Stimulated activated memory B cell treated with anti-CD40 and anti-IgM and Interleukin-4, amounts not matched to agents 10 μg/mL and 1 μg/mL and 100 μg/mL, for 72 hours (primary cell): ENCODE results near the gene POLR2I.

Experiments
- ATAC-seq: fragments of 150-1000 bp; cut with Tn5 transposase; 2 replicates; pipeline ENCODE4 v1.10.0; 2021
- H3K27ac Mint-ChIP-seq: one replicate; pipeline ENCODE4 v1.8.0; 2022; ENCODE audit warnings: mild to moderate bottlenecking, mixed read lengths
- H3K27me3 Mint-ChIP-seq: one replicate; pipeline ENCODE4 v1.8.0; 2022; ENCODE audit warnings: mixed read lengths
- H3K36me3 Mint-ChIP-seq: one replicate; pipeline ENCODE4 v1.8.0; 2022; ENCODE audit warnings: mixed read lengths
- H3K4me1 Mint-ChIP-seq: one replicate; pipeline ENCODE4 v1.8.0; 2022; ENCODE audit warnings: mixed read lengths
- H3K4me3 Mint-ChIP-seq: one replicate; pipeline ENCODE4 v1.8.0; 2022; ENCODE audit warnings: mild to moderate bottlenecking, moderate library complexity, mixed read lengths
- H3K9me3 Mint-ChIP-seq: one replicate; pipeline ENCODE4 v1.8.0; 2022; ENCODE audit warnings: mixed read lengths

The POLR2I gene

DNA sequence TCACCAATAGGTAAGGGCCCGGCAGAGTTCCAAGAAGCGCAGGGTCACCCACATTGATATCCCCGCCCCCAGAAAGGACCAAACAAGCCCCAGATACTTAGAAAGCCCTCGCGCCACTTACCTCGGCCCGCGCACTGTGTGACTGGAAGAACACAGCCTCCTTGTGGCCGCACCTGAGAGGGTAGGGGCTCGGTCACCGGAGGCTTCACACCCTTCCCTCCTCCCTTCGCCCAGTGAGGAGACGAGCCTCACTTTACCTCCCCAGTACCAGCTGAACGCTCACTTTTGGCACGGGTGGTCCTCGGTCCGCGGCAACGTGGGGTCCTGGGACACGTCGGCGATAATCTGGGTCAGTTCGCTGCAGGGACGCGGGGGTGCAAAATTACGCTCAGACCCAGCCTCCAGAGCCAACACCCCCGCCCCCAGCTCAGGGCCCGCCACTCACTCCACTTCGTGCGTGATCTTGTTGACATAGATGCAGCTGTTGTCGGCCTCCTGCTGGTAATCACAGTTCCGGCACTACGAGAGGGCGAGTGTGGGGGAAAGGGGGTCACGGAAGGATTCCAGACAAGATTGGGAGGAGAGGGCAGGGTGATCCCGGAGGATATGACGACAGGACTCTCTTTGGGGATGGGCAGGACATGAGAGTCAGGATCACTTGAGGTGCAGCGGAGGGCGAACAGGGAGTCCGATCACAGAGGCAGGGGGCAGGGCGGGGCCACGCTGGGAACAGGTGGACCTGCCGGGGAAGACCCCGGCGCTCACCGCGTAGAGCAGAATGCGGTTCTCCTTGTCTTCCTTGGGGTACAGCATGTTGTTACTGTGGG lies 568 bp downstream of the POLR2I start:
- ATAC-seq, result no peak
- H3K36me3 Mint-ChIP-seq, result peaks cover 46% of the 10 kb centered on the region
- no peaks in the 10 kb centered on the region for H3K27me3 Mint-ChIP-seq
- H3K4me1 Mint-ChIP-seq, result peaks cover 49% of the 10 kb centered on the region
- peak overlapping the region; percentile 92 for H3K4me3 Mint-ChIP-seq
- peak overlapping the region; percentile 93 for H3K27ac Mint-ChIP-seq
- H3K9me3 Mint-ChIP-seq, result no peaks in the 10 kb centered on the region

DNA sequence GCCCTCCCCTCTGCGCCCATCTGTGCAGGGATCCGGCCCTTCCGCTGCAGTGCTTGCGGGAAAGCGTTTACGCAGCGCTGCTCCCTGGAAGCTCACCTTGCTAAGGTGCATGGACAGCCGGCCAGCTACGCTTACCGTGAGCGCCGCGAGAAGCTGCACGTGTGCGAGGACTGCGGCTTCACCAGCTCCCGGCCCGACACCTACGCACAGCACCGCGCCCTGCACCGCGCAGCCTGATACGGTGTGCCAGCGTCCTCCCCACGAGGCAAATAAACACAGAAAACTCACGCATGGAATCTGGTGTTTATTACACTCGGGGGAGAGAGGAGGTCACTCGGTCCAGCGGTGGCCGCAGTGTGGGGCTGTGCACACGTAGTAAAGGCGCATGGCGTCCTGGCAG lies 1.2 kb downstream of the POLR2I start:
- H3K27me3 Mint-ChIP-seq, result no peaks in the 10 kb centered on the region
- peaks cover 43% of the 10 kb centered on the region for H3K36me3 Mint-ChIP-seq
- peak overlapping the region; percentile 93 for H3K27ac Mint-ChIP-seq
- H3K4me3 Mint-ChIP-seq, result peak overlapping the region; percentile 92
- no peaks in the 10 kb centered on the region for H3K9me3 Mint-ChIP-seq
- peaks cover 46% of the 10 kb centered on the region for H3K4me1 Mint-ChIP-seq
- no peak for ATAC-seq

DNA sequence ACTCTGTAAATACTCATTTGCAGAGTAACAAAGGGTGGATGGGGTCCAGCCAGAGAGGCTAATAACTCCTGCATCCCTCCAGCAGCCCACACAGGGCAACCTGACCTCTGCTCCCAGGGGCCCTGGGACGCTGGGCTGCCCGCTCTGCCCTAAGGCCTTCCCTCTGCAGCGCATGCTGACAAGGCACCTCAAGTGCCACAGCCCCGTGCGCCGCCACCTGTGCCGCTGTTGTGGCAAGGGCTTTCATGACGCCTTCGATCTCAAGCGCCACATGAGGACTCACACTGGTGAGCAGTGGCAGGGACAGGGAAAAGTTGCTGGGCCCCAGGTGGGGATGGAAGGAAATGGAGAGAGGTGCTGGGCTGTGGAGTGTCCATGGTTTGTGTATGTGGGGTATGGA lies 2.0 kb downstream of the POLR2I start:
- Mint-ChIP-seq H3K27ac (no peak overlapping the region), H3K36me3 (peaks cover 36% of the 10 kb centered on the region), H3K27me3 (no peaks in the 10 kb centered on the region), H3K4me1 (peaks cover 38% of the 10 kb centered on the region), H3K9me3 (no peaks in the 10 kb centered on the region), H3K4me3 (peak overlapping the region; percentile 47)
- ATAC-seq, result no peak

DNA sequence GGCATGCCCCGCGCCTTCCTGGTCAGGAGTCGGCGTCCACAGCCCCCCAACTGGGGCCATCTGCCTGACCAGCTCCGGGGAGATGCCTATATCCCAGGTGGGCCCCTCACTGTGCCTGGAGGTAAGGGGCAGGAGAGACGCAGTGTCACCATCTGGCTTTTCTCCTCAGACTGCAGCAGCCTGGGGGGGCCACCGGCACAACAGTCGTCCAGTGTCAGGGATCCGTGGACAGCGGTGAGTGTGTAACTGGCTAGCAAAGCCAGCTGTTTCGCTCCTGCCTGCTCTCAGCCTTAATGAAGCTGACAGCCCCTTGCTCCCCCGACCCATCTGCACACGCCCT lies 3.5 kb downstream of the POLR2I start:
- H3K4me3 Mint-ChIP-seq, result no peak overlapping the region
- no peak for ATAC-seq
- no peaks in the 10 kb centered on the region for H3K9me3 Mint-ChIP-seq
- peaks cover 25% of the 10 kb centered on the region for H3K4me1 Mint-ChIP-seq
- no peaks in the 10 kb centered on the region for H3K27me3 Mint-ChIP-seq
- H3K27ac Mint-ChIP-seq, result no peak overlapping the region
- peaks cover 27% of the 10 kb centered on the region for H3K36me3 Mint-ChIP-seq

DNA sequence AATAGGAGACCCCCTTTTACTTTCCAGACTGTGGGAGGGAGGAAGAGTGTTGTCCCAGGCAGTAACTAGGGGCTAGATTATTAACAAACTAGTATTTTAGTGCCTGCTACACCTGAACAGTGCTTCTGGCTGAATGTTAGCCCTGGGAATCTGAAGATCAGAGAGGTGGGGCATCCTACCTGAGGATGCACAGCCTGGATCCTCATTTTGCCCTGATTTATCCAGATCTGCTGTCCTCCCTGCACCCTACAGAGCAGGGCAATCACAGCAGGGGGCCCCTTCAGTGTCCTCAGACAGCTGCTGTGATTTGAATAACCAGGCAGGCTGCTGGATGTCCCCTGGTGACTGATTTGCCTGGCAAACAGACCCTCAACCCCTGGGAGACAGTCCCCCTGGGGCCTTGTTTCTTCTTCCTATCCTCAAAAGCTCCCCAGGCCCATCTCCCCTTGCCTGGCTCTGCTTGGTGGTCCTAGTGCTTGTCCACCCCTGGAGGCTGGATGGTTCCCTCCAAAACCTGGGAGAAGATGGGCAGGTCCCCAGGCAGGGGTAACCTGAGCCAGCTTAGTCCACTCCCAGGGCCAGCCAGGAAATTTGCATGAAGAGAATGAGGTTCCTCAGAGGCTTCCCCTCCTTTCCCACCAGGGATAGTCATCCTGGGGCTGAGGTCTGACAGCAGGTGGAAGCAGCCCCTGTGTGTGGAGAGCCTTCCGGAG lies 4.0 kb downstream of the POLR2I start, which contains the start of gene OVOL3:
TSS of gene OVOL3 (plus strand) at position 657 of the 713 bp plus-strand sequence. CDS start 60 bp downstream, outside the sequence.
- Mint-ChIP-seq H3K36me3 (peaks cover 24% of the 10 kb centered on the region), H3K27ac (no peak within 1 kb of the TSS), H3K9me3 (no peaks in the 10 kb centered on the region), H3K4me3 (no peak within 1 kb of the TSS), H3K4me1 (peaks cover 21% of the 10 kb centered on the region), H3K27me3 (no peaks in the 10 kb centered on the region)
- no peak for ATAC-seq

DNA sequence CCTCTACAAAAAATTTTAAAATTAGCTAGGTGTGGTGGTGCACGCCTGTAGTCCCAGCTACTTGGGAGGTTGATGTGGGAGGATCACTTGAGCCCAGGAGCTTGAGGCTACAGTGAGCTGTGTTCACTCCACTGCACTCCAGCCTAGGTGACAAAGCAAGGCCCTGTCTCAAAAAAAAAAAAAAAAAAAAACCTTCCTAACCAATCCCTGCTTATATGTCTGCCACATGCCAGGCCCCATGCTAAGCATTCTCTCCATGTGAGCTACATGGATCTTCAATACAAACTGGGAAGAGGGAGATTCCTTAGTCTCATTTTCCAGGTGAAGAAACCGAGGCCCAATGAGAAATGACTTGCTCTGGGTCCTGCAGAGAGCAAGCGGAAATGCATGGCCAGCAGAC lies 6.0 kb downstream of the POLR2I start:
- Mint-ChIP-seq H3K27me3 (no peaks in the 10 kb centered on the region), H3K4me3 (no peak overlapping the region), H3K27ac (no peak overlapping the region), H3K9me3 (no peaks in the 10 kb centered on the region), H3K36me3 (peaks cover 19% of the 10 kb centered on the region), H3K4me1 (peaks cover 12% of the 10 kb centered on the region)
- ATAC-seq, result no peak

DNA sequence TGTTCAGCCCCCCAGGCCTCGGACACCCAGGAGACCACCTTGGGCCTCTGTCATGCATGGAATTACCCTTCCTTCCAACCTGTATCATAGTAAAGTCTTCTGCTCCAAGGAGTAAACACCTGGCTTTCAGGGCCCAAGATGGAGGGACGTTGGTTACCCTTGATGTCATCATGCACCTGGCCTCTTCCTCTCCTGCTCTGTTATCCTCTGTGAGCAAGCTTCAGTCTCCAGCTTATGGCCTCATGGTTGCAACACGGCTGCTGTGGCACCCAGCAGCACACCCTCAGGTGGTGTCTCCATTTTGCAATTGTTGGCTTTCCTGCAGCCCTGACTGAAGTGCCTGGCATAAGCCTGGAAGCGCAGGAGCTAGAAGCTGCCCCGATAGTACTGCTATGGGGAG lies 7.7 kb downstream of the POLR2I start:
- no peaks in the 10 kb centered on the region for H3K27me3 Mint-ChIP-seq
- peaks cover 18% of the 10 kb centered on the region for H3K36me3 Mint-ChIP-seq
- no peaks in the 10 kb centered on the region for H3K9me3 Mint-ChIP-seq
- H3K4me3 Mint-ChIP-seq, result no peak overlapping the region
- no peak for ATAC-seq
- H3K27ac Mint-ChIP-seq, result no peak overlapping the region
- H3K4me1 Mint-ChIP-seq, result no peaks in the 10 kb centered on the region

DNA sequence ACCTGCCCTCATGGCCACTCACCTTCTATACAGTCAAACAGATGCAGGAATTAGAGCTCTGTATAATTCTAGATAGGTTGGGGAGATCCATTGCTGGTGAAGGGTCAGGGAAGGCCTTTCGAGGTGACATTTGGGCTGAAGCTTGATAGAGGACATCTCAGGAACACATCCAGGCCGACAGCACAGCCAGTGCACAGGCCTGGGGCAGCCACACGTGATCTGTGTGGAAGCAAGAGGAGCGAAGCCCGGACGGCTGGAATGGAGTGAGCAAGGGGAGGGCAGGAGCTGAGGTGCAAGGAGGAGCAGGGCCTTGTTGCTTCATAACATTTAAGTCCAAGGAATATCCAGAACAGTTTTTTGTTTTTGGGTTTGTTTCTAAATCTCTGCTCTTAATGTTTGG lies 8.2 kb downstream of the POLR2I start:
- no peak for ATAC-seq
- H3K9me3 Mint-ChIP-seq, result no peaks in the 10 kb centered on the region
- H3K4me1 Mint-ChIP-seq, result no peaks in the 10 kb centered on the region
- H3K27me3 Mint-ChIP-seq, result no peaks in the 10 kb centered on the region
- H3K4me3 Mint-ChIP-seq, result no peak overlapping the region
- no peak overlapping the region for H3K27ac Mint-ChIP-seq
- peaks cover 14% of the 10 kb centered on the region for H3K36me3 Mint-ChIP-seq

DNA sequence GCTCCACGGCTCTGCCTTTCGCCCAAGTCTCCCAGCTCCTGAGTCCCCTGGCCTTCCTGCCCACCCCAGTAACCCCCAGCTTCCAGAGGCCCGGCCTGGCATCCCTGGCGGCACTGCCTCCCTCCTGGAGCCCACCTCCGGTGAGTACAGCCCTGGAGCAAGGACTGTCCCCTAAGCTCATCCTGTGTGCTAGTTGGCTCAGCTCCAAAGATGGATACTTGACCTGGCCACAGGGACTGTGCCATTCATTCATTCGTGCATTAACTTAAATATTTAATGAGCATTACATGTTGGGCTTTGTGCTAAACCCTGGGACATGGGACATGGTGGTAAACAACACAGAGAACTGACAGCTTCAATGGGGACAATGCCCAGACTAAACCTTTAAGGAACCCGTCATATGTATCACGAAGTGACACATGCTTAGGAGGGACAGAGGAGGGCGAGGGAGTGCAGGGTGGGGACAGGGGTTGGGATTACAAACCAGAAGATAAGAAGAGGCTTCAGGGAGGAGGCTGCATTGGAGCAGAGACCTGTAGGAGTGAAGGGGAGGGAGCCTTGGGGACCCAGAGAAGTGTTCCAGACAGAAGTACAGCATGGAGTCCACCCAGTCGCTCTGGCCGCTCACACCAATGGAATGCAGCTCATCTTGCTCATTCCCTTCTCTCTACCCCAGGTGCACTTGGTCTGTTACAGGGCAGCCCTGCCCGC lies 10.7 kb downstream of the POLR2I start:
- Mint-ChIP-seq H3K9me3 (no peaks in the 10 kb centered on the region), H3K36me3 (peaks cover 12% of the 10 kb centered on the region), H3K27ac (no peak overlapping the region), H3K4me1 (peaks cover 6% of the 10 kb centered on the region), H3K27me3 (no peaks in the 10 kb centered on the region), H3K4me3 (no peak overlapping the region)
- no peak for ATAC-seq

DNA sequence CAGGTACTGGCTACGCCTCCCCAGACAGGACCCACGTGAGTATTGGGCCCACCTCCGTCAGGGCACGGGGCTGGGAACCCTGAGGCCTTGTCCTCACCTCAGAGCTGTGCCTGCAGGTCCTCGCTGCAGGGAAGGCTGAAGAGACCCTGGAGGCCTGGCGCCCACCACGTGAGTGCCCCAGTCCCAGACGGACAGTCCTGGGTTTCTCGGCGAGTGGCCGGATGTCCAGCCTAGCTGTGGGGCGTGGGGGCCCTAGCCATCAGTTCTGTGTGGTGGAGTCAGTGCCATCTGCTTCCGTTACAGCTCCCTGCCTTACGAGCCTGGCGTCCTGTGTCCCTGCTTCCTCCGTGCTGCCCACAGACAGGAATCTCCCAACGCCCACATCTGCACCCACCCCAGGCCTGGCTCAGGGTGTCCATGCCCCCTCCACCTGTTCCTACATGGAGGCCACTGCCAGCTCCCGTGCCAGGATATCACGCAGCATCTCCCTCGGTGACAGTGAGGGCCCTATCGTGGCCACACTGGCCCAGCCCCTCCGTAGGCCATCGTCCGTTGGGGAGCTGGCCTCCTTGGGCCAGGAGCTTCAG lies 11.5 kb downstream of the POLR2I start:
- Mint-ChIP-seq H3K9me3 (no peaks in the 10 kb centered on the region), H3K27me3 (no peaks in the 10 kb centered on the region), H3K4me3 (no peak overlapping the region), H3K27ac (no peak overlapping the region), H3K4me1 (peaks cover 6% of the 10 kb centered on the region), H3K36me3 (peaks cover 12% of the 10 kb centered on the region)
- no peak for ATAC-seq

DNA sequence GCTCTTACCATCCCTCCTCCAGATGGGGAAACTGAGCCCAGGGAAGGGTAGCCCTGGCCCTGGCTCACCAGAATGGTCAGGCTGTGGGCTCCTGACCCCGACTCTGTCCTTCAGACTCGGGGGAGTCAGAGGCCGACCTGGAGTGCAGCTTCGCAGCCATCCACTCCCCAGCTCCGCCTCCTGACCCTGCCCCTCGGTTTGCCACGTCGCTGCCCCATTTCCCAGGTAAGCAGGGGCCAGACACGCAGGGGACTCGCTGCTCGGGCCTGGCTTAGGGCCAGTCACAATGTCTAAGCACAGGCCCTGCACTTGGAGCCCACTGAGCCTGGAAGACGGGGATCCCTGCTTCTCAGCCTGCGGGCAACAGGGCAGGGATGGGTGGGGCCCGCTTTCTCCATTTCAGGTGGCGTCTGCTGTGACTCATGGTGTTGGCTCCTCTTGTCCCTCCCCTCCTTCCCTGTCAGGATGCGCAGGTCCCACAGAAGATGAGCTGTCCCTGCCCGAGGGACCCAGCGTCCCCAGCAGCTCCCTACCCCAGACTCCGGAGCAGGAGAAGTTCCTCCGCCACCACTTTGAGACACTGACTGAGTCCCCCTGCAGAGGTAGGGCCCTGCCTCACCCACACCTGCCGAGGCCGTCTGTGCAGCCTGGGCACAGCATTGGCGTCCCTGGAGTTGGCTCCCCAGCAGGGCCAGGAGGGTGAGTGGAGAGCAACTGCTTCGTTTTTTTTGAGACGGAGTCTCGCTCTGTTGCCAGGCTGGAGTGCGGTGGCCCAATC lies 12.9 kb downstream of the POLR2I start:
- H3K4me1 Mint-ChIP-seq, result peaks cover 6% of the 10 kb centered on the region
- peaks cover 12% of the 10 kb centered on the region for H3K36me3 Mint-ChIP-seq
- H3K9me3 Mint-ChIP-seq, result no peaks in the 10 kb centered on the region
- no peaks in the 10 kb centered on the region for H3K27me3 Mint-ChIP-seq
- no peak overlapping the region for H3K27ac Mint-ChIP-seq
- H3K4me3 Mint-ChIP-seq, result no peak overlapping the region
- ATAC-seq, result no peak

DNA sequence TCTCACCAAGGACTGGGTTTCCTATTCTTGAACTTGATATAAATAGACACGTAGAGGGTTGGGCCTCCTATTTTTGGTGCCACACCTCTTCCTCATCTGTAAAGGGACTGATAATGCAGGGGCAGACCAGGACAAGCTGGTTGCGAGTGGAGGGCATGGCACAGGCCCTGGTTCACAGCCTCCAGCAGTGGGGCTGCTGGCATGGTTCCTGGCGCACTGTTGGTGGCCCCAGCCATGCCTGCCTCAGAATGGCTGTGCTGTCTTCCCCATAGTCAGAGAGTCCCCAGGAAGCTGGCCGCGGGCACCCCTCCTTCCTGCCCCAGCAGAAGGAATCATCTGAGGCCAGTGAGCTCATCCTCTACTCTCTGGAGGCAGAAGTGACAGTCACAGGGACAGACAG lies 14.2 kb downstream of the POLR2I start:
- H3K4me3 Mint-ChIP-seq, result no peak overlapping the region
- no peaks in the 10 kb centered on the region for H3K9me3 Mint-ChIP-seq
- peaks cover 12% of the 10 kb centered on the region for H3K36me3 Mint-ChIP-seq
- no peak for ATAC-seq
- no peak overlapping the region for H3K27ac Mint-ChIP-seq
- H3K4me1 Mint-ChIP-seq, result peaks cover 6% of the 10 kb centered on the region
- H3K27me3 Mint-ChIP-seq, result no peaks in the 10 kb centered on the region

DNA sequence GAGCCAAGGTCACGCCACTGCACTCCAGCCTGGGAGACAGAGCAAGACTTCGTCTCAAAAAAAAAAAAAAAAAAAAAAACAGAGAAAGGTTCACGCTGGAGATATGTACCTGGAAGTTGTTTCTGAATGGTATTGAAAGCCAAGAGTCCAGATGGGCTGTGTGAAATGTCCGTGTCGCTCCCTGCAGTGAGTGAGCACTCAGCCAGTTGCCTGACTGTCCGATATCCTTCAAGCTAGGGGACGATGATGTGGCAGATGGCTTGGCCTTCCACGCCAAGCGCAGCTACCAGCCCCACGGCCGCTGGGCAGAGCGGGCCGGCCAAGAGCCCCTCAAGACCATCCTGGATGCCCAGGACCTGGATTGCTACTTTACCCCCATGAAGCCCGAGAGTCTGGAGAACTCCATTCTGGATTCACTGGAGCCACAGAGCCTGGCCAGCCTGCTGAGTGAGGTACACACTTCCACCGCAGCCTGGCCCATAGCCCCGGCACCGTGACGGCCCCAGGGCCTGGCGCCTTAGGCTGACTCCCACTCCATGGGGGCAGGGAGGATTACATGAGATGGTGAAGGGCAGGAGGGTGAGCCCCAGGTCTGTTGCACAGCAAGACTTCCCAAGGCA lies 15.4 kb downstream of the POLR2I start:
- Mint-ChIP-seq H3K4me3 (no peak overlapping the region), H3K27ac (no peak overlapping the region), H3K9me3 (no peaks in the 10 kb centered on the region), H3K27me3 (no peaks in the 10 kb centered on the region), H3K4me1 (peaks cover 6% of the 10 kb centered on the region), H3K36me3 (peaks cover 12% of the 10 kb centered on the region)
- no peak for ATAC-seq

DNA sequence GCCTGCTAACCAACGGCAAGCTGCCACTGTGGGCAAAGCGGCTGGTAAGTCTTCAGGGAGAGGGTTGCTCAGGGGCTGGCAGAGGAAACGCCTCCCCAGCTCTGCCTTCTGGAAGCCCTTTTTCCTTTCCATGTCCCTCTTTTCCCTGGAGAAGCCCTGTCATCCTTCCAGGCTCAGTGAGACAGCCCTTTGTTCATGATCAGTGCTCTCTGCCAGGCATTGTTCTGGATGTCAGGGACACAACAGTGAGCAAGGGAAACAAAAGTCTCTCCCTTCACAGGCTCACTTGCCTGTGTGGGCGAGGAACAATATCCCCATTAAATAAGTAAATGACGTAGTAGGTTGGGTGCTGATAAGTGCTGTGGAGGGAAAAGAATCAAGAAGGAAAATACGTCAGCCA lies 17.6 kb downstream of the POLR2I start:
- Mint-ChIP-seq H3K4me1 (peaks cover 20% of the 10 kb centered on the region), H3K36me3 (no peaks in the 10 kb centered on the region), H3K27me3 (no peaks in the 10 kb centered on the region), H3K4me3 (no peak overlapping the region), H3K9me3 (no peaks in the 10 kb centered on the region), H3K27ac (no peak overlapping the region)
- ATAC-seq, result no peak
